Right lung (tissue), 5 donors: ENCODE measurements around the gene KIF1B. TPM values are rescaled to one million over a fixed set of nuclear protein-coding genes. Genes with fewer than 3 reads are reported as not detected.
"Not testable (repeated sequence)": the region's sequence is repeated elsewhere in the genome, so short reads cannot be mapped to it uniquely, and the experiment has no call there.

Experiments
- DNase-seq, 2 donors: peaks; one replicate each; pipeline ENCODE4 v3.0.0-alpha.2; 2013
- polyA plus RNA-seq, 5 donors: library from polyadenylated mRNA; unstranded; fragments of 120-200 nt; gene quantifications; one replicate each; pipeline versions ENCODE4 v1.2.1 to v1.2.3, GENCODE V29; 2013; ENCODE audit warnings: inconsistent platforms in 1 of 5, low replicate concordance in 1 of 5; ENCODE audit not compliant: insufficient read length in 5 of 5, insufficient read depth in 1 of 5

The KIF1B gene
- polyA plus RNA-seq, 5 donors, result 27.9 to 37.9 (median 35.2) TPM

GRCh38 chr1:10236405-10237156 lies 26.2 kb downstream of the KIF1B start:
- no peak for DNase-seq

DNA sequence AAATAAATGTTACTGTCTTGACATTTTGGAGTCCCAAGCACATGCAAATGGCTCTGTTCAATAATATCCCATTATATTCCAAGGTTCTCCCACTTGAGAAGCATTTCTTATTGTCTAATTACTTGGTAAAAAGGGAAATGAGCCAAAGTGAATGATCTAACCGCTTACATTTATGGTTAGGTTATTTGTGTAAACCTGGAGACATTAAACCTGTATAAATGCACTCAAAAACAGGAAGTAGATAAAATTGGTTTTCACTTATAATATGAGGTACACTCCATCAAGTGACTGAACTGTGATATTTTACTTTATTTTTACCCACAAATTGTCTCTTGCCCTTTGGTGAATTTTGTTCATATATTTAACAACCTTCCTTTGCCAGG lies 26.8 kb downstream of the KIF1B start:
- DNase-seq, result no peak

DNA sequence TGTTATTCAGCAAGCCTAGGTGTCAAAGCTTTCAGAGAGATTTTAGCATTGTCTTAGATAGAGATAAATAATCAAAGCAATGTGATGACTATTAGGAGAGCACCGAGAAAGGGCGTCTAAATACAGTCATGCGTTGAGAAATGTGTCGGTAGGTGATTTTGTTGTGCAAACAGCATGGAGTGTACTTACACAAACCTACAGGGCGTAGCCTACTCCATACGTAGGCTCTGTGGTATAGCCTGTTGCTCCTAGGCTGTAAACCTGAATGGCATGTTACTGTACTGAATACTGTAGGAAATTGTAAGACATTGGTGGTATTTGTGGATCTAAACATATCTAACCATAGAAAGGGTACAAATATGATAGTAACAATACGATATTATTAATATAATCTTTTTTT lies 31.8 kb downstream of the KIF1B start:
- DNase-seq, result no peak

GRCh38 chr1:10242811-10243210 lies 32.4 kb downstream of the KIF1B start:
- DNase-seq, result no peak

- DNase-seq, result no peak
Measured at GRCh38 chr1:10245674-10246073, 35.3 kb downstream of the KIF1B start.

GRCh38 chr1:10249808-10250457 lies 39.6 kb downstream of the KIF1B start:
- DNase-seq, result no peak

- DNase-seq, result no peak
Measured at GRCh38 chr1:10250663-10251062, 40.3 kb downstream of the KIF1B start.

GRCh38 chr1:10251325-10252108 lies 41.1 kb downstream of the KIF1B start:
- not testable (repeated sequence) for DNase-seq

DNA sequence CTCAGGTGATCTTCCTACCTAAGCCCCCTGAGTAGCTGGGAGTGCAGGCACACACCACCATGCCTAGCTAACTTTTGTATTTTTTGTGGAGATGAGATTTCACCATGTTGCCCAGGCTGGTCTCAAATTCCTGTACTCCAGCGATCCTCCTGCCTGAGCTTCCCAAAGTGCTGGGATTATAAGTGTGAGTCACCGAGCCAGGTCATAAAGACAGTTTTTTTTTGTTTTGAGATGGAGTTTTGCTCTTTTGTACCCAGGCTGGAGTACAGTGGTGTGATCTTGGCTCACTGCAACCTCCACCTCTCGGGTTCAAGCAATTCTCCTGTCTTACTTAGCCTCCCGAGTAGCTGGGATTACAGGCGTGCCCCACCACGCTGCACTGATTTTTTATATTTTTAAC lies 42.1 kb downstream of the KIF1B start:
- DNase-seq, result no peak

- DNase-seq, result no peak
Measured at GRCh38 chr1:10253149-10253548, 42.8 kb downstream of the KIF1B start.

DNA sequence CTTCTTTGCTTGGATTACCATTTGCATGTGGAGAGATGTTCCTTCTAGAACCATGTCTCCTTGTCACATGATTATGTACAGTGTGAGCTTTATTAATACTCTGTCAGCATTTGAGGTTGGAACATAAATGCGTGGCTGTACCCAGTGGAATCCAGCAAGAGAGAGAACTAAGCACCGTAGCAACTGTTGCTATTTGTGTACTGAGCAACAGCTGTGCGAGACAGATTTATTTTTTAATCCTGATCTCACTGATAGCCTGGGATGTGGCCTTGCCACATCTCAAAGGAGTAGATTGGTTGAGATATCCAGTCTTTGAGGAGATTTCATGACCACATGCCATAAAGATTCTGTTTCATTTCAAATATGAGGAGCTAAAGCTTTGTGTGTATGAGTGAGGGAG lies 43.4 kb downstream of the KIF1B start:
- peak; percentile 67 to 68 for DNase-seq

DNA sequence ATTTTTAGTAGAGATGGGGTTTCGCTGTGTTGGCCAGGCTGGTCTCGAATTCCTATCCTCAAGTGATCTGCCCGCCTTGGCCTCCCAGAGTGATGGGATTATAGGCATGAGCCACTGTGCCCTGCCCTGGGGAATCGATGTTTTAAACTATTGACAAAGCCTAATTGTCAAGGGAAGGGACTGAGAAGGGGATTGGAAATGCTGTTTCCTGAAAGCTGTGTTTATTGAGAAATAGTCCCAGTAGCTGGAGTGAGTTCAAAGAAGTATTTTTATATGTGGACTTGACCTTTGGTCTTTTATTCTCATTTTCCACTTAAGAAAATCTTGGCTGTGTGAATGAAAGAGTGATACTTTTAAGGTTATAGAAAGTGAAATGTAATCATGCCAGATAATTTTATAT lies 47.5 kb downstream of the KIF1B start:
- DNase-seq, result peak; percentile 16 to 23

GRCh38 chr1:10259547-10259946 lies 49.2 kb downstream of the KIF1B start:
- DNase-seq, result not testable (repeated sequence)

DNA sequence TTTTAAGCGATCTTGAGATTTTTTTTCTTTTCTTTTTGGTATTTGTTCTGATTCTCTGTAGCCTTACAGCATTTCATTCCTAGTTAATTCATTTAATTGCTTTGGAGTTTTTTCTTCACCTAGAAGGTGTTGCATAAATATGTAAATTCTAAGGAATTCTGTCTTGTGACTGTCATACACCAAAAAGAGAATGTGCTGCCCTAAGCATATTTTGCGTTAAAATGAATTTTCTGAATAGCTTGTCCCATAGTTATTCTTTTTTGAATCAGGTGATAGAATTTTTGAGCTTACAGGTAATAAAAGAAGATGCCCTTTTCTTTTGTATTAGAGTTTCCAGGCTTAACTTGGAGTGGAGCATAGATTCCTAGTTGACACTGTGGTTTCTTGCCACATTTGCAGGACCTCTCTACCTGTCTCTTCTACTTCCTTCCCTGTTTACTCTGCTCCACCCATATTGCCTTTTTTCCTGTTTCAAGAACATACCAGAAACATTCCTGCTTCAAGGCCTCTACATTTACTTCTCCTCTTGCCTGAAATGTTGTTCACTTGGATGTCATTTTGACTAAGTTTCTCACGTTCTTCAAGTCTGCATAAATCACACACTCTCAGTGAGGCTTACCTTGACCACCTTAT lies 53.2 kb downstream of the KIF1B start:
- no peak for DNase-seq

GRCh38 chr1:10265027-10265426 lies 54.7 kb downstream of the KIF1B start:
- DNase-seq, result no peak

DNA sequence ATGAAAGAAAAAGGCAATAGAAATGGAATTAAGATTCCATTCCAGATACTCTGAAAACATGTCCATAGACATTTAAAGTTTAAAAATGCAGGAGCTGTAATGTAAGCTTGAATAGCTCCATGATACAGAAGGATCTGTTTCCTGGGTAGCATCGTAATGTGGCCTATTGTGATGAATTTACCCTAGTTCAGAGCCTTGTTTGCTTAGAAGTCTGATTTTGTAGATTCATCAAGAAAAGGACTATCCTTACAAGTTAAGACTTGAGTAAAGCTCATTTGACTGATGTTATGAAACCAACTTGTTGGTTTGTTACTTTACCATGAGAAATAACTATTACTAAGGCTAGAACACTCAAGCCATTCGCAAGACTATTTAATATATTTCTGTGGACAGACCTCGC lies 55.5 kb downstream of the KIF1B start:
- no peak for DNase-seq

DNA sequence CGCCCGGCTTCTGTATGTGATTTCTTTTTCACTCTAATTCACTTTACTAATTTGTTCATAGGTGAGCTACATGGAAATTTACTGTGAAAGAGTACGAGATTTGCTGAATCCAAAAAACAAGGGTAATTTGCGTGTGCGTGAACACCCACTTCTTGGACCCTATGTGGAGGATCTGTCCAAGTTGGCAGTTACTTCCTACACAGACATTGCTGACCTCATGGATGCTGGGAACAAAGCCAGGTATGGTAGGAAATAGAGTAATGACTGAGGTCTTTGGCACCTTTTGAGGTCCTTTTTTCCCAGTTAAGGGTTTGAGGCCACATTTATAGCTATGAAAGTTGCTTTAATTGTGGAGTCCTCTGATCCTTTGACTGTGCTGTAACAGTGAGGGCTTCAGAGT lies 56.9 kb downstream of the KIF1B start:
- DNase-seq, result no peak

DNA sequence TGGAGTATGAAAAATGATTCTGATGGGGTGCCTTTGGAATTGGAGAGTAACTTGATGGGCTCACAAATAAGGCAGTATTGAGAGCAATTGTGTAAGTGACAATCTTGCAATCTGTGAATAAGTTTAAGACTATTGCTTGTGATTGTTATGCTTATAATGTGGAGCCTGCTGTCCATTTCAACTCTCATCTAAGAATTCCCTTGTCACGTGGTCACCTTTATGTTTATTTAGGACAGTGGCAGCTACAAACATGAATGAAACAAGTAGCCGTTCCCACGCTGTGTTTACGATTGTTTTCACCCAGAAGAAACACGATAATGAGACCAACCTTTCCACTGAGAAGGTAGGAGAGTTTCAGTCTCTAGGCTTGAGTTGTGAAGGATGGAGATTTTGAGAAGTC lies 57.6 kb downstream of the KIF1B start:
- no peak for DNase-seq

- DNase-seq, result no peak
Measured at GRCh38 chr1:10271090-10271489, 60.7 kb downstream of the KIF1B start.

- no peak for DNase-seq
Measured at GRCh38 chr1:10271869-10272268, 61.5 kb downstream of the KIF1B start.

DNA sequence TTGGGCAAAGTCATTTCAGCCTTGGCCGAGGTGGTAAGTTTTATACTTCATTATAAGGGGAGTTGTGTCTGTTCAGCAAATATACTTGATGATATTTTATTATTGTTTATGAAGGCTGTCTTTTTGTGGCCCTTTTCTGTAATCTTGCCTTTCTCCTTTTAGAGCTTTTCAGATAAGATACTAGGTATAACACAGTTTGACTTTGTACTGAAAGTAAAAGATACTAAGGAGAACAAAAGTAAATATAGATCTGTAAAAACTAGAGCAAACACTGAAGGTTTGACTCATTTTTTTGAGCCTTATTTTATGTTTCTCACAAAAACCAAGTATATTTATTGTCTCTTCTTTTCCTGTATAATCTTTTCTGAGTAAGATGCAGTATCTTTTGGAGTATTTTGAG lies 61.9 kb downstream of the KIF1B start:
- DNase-seq, result no peak

DNA sequence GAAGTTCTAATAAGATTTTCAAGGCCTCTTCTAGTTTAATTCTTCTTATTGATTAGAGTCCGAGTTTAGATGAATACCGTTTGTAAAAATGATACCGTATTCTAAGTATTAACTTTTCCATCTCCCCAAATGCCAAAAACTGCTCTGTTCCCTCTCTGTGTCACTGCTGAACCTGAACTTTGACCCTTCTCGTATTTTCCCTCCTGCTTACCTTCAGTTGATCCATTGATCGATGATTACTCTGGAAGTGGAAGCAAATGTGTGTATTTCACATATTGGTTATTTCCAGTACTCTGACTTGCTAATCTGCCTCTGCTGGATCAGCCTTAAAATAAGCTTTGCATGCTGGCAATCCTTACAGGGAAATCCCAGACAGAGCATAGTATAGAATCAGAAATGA lies 68.5 kb downstream of the KIF1B start:
- no peak for DNase-seq
